ENCODE results near the gene SHTN1.

SHTN1 gene

DNA sequence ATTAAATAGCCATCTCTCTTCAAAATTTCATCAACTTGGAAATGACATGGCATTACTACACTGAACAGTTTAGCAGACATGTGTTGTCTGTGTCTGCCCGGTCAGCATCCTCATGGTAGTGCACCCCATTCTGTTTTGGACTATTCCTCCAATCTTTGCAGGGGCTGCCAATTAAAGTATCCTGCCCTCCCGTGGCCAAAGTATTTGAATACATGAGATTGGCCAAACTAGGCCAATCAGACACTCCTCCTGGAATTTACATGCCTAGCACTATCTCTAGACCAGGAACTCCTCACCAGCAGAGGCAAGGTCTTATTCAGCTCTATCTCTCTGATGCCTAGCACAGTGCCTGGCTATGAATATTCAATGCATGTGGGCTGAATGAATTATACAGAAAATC is 4.4 kb downstream of the SHTN1 start:
- Histone ChIP-seq H3K4me3 (ENCODE audit: low read depth in 1 of 2, low read length in 2 of 2) (no peak overlapping the region), H3K36me3 (ENCODE audit: control insufficient read depth in 1 of 2, insufficient read depth in 2 of 2, low read length in 2 of 2) (no peaks in the 10 kb centered on the region), H3K9me3 (ENCODE audit: control insufficient read depth in 1 of 2, low read length in 2 of 2) (no peaks in the 10 kb centered on the region), H3K27me3 (ENCODE audit: low read depth, low read length) (no peaks in the 10 kb centered on the region), H3K4me1 (ENCODE audit: control insufficient read depth in 1 of 2, insufficient read depth in 2 of 2, low read length in 2 of 2) (peaks cover 0 to 4% of the 10 kb centered on the region in 2 donors), H3K27ac (ENCODE audit: low read length) (no peak overlapping the region)

- no peak overlapping the region for H3K27ac ChIP-seq (ENCODE audit: low read length)
- no peaks in the 10 kb centered on the region for H3K27me3 ChIP-seq (ENCODE audit: low read depth, low read length)
- H3K36me3 ChIP-seq (ENCODE audit: control insufficient read depth in 1 of 2, insufficient read depth in 2 of 2, low read length in 2 of 2) = no peaks in the 10 kb centered on the region
- no peaks in the 10 kb centered on the region for H3K9me3 ChIP-seq (ENCODE audit: control insufficient read depth in 1 of 2, low read length in 2 of 2)
- H3K4me1 ChIP-seq (ENCODE audit: control insufficient read depth in 1 of 2, insufficient read depth in 2 of 2, low read length in 2 of 2) = no peaks in the 10 kb centered on the region
- no peak overlapping the region for H3K4me3 ChIP-seq (ENCODE audit: low read depth in 1 of 2, low read length in 2 of 2)
Observed at GRCh38 chr10:116998172-116998571, 6.8 kb downstream of the SHTN1 start.

DNA sequence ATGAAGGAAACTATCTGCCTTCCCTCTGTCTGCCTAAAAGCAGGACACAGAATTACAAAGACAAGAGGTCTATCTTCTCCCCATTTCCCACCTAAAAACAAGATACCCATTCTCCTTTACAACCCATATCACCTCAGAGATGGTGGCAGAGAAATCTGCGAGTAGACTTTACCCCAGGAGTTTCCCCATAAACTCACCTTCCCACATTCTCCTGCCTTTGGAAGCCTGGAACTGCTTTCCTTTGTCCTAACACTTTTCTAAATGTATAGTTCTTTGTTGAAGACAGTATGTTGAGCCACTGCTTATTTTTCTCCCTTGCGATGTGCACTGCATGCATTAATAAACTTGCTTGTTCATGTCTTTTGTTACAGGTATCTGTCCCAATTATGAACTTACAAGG is 8.0 kb downstream of the SHTN1 start:
- Histone ChIP-seq H3K27ac (ENCODE audit: low read length) (no peak overlapping the region), H3K9me3 (ENCODE audit: control insufficient read depth in 1 of 2, low read length in 2 of 2) (no peaks in the 10 kb centered on the region), H3K36me3 (ENCODE audit: control insufficient read depth in 1 of 2, insufficient read depth in 2 of 2, low read length in 2 of 2) (no peaks in the 10 kb centered on the region), H3K4me3 (ENCODE audit: low read depth in 1 of 2, low read length in 2 of 2) (no peak overlapping the region), H3K4me1 (ENCODE audit: control insufficient read depth in 1 of 2, insufficient read depth in 2 of 2, low read length in 2 of 2) (no peaks in the 10 kb centered on the region), H3K27me3 (ENCODE audit: low read depth, low read length) (no peaks in the 10 kb centered on the region)

DNA sequence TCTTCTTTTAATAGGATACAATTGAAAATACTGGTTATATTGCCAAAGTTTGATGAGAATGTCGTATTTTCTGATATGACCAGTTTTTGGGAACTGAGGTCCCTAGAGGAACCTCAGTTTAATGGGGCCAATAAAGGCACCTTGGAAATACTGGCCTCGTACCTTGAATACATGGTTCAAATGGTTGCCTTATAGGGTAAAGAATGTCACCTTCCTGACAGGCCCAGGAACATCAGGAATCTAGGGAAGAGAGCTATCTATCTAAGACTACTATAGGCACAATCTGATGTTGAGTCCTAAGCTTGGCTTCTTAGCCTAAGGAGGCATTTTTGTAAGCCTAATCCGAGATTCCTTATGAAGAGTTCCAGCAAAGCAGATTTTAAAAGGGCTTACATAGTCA is 9.3 kb downstream of the SHTN1 start:
- H3K27me3 ChIP-seq (ENCODE audit: low read depth, low read length) = no peaks in the 10 kb centered on the region
- H3K9me3 ChIP-seq (ENCODE audit: control insufficient read depth in 1 of 2, low read length in 2 of 2) = no peaks in the 10 kb centered on the region
- H3K4me3 ChIP-seq (ENCODE audit: low read depth in 1 of 2, low read length in 2 of 2) = no peak overlapping the region
- H3K27ac ChIP-seq (ENCODE audit: low read length) = no peak overlapping the region
- H3K36me3 ChIP-seq (ENCODE audit: control insufficient read depth in 1 of 2, insufficient read depth in 2 of 2, low read length in 2 of 2) = no peaks in the 10 kb centered on the region
- no peaks in the 10 kb centered on the region for H3K4me1 ChIP-seq (ENCODE audit: control insufficient read depth in 1 of 2, insufficient read depth in 2 of 2, low read length in 2 of 2)

DNA sequence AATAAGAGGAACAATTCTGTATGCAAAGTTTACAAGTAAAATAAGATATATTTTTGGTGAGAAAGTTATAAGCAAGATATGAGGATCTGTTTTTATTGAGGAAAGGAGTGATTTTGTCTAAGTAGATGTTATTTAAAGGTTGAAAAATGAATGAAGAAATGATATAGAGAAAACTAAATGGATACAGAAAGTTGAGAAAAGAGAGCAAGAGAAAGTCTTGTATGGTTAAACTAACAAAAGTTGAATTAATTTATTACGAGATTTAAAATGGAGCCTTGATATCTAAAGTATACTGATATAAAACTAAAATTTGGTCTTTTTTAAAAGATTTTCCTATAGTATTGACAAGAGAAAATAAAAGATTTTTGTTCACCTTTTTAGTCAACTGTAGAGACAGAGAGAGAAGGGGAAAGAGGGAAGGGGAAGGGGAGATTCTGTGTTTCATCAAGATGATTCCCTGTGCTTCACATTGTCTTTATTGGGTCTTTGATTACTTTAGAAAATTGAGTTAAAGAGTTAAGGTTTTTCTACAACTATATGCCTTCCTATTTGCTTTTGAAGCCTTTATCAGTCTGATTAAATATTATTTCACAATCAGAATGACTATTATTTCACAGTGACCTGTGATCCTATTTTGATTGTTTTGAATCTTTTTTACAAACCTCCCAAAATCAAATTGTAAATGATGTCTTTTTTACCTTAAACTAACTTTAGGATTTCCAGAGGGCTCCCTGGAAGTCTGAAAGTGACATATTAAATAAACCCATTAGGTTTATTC is 10.7 kb downstream of the SHTN1 start:
- Histone ChIP-seq H3K4me3 (ENCODE audit: low read depth in 1 of 2, low read length in 2 of 2) (no peak overlapping the region), H3K27me3 (ENCODE audit: low read depth, low read length) (no peaks in the 10 kb centered on the region), H3K4me1 (ENCODE audit: control insufficient read depth in 1 of 2, insufficient read depth in 2 of 2, low read length in 2 of 2) (no peaks in the 10 kb centered on the region), H3K27ac (ENCODE audit: low read length) (no peak overlapping the region), H3K9me3 (ENCODE audit: control insufficient read depth in 1 of 2, low read length in 2 of 2) (no peaks in the 10 kb centered on the region), H3K36me3 (ENCODE audit: control insufficient read depth in 1 of 2, insufficient read depth in 2 of 2, low read length in 2 of 2) (no peaks in the 10 kb centered on the region)

- H3K4me1 ChIP-seq (ENCODE audit: control insufficient read depth in 1 of 2, insufficient read depth in 2 of 2, low read length in 2 of 2) = no peaks in the 10 kb centered on the region
- no peak overlapping the region for H3K4me3 ChIP-seq (ENCODE audit: low read depth in 1 of 2, low read length in 2 of 2)
- H3K27me3 ChIP-seq (ENCODE audit: low read depth, low read length) = no peaks in the 10 kb centered on the region
- no peaks in the 10 kb centered on the region for H3K9me3 ChIP-seq (ENCODE audit: control insufficient read depth in 1 of 2, low read length in 2 of 2)
- no peaks in the 10 kb centered on the region for H3K36me3 ChIP-seq (ENCODE audit: control insufficient read depth in 1 of 2, insufficient read depth in 2 of 2, low read length in 2 of 2)
- no peak overlapping the region for H3K27ac ChIP-seq (ENCODE audit: low read length)
Observed at GRCh38 chr10:116993610-116994009, 11.4 kb downstream of the SHTN1 start.

DNA sequence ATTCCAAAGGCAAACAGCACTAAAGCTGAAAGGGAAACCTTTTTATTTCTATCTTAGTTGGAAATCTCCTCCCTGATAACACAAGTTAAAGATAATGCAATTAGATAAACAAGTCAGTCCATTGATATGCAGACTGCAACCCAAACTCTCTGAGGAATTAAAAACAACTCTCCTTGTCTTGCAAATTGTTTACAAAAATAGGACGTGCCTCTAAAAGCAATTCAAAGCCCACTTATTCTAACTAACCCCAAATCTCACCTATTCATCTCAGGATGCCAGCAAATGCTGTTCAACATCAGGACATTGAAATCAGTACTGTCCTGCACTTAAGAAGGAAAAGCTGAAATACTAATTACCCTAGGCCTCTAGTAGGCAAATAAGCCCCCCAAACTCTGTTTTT is 12.8 kb downstream of the SHTN1 start:
- Histone ChIP-seq H3K9me3 (ENCODE audit: control insufficient read depth in 1 of 2, low read length in 2 of 2) (no peaks in the 10 kb centered on the region), H3K27me3 (ENCODE audit: low read depth, low read length) (no peaks in the 10 kb centered on the region), H3K4me1 (ENCODE audit: control insufficient read depth in 1 of 2, insufficient read depth in 2 of 2, low read length in 2 of 2) (no peaks in the 10 kb centered on the region), H3K27ac (ENCODE audit: low read length) (no peak overlapping the region), H3K36me3 (ENCODE audit: control insufficient read depth in 1 of 2, insufficient read depth in 2 of 2, low read length in 2 of 2) (no peaks in the 10 kb centered on the region), H3K4me3 (ENCODE audit: low read depth in 1 of 2, low read length in 2 of 2) (no peak overlapping the region)

DNA sequence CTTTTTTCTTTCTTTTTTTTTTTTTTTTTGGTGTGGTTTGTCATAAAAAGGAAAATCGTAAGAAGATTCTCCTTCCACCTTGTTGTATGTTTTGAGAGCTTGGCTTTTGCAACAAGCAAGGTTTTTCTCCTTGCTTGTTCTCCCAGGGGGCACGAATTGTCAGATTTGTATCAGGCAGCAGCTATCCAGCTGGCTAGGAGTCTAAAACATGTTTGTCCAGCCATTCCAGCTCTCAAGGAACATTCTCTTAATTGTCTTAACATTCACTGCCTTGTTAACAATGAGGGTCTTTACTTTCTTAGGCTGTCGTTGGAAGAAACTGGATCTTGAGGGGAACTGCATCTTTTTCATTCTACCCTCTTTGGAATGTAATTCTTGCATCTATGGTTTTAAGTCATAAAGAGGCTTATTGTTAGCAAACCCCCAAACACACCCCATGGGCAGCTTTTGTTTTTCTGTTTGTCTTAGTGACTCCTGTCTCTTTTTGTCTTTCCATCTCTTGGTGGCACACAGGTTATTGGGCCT is 14.6 kb downstream of the SHTN1 start:
- H3K27ac ChIP-seq (ENCODE audit: low read length) = no peak overlapping the region

GRCh38 chr10:116989439-116989838 is 15.5 kb downstream of the SHTN1 start:
- no peak overlapping the region for H3K27ac ChIP-seq (ENCODE audit: low read length)
- no peak overlapping the region for H3K4me3 ChIP-seq (ENCODE audit: low read depth in 1 of 2, low read length in 2 of 2)
- H3K4me1 ChIP-seq (ENCODE audit: control insufficient read depth in 1 of 2, insufficient read depth in 2 of 2, low read length in 2 of 2) = no peaks in the 10 kb centered on the region

More for the DNA sequence above, 14.6 kb downstream of the SHTN1 start:
- Histone ChIP-seq H3K4me3 (ENCODE audit: low read depth in 1 of 2, low read length in 2 of 2) (no peak overlapping the region), H3K9me3 (ENCODE audit: control insufficient read depth in 1 of 2, low read length in 2 of 2) (no peaks in the 10 kb centered on the region), H3K4me1 (ENCODE audit: control insufficient read depth in 1 of 2, insufficient read depth in 2 of 2, low read length in 2 of 2) (no peaks in the 10 kb centered on the region), H3K36me3 (ENCODE audit: control insufficient read depth in 1 of 2, insufficient read depth in 2 of 2, low read length in 2 of 2) (no peaks in the 10 kb centered on the region), H3K27me3 (ENCODE audit: low read depth, low read length) (no peaks in the 10 kb centered on the region)

DNA sequence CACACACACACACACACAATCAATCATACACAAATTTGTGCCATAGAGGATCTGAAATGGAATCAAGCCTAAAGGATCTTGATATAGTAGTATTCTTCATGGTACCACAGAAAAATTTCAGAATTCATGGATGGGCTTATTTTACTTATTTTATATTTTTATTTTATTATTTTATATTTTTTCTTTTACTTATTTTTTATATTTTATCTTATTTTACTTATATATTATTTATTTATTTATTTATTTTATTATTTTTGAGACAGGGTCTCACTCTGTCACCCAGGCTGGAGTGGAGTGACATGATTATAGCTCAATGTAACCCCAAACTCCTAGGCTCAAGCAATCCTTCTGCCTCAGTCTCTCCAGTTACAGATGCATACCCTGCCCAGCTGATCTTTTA is 16.7 kb downstream of the SHTN1 start:
- Histone ChIP-seq H3K27me3 (ENCODE audit: low read depth, low read length) (no peaks in the 10 kb centered on the region), H3K4me1 (ENCODE audit: control insufficient read depth in 1 of 2, insufficient read depth in 2 of 2, low read length in 2 of 2) (no peaks in the 10 kb centered on the region), H3K36me3 (ENCODE audit: control insufficient read depth in 1 of 2, insufficient read depth in 2 of 2, low read length in 2 of 2) (no peaks in the 10 kb centered on the region), H3K4me3 (ENCODE audit: low read depth in 1 of 2, low read length in 2 of 2) (no peak overlapping the region), H3K9me3 (ENCODE audit: control insufficient read depth in 1 of 2, low read length in 2 of 2) (no peaks in the 10 kb centered on the region), H3K27ac (ENCODE audit: low read length) (no peak overlapping the region)

More at GRCh38 chr10:116989439-116989838, 15.5 kb downstream of the SHTN1 start:
- no peaks in the 10 kb centered on the region for H3K9me3 ChIP-seq (ENCODE audit: control insufficient read depth in 1 of 2, low read length in 2 of 2)
- H3K27me3 ChIP-seq (ENCODE audit: low read depth, low read length) = no peaks in the 10 kb centered on the region
- H3K36me3 ChIP-seq (ENCODE audit: control insufficient read depth in 1 of 2, insufficient read depth in 2 of 2, low read length in 2 of 2) = no peaks in the 10 kb centered on the region

GRCh38 chr10:116985611-116986010 is 19.4 kb downstream of the SHTN1 start:
- H3K4me3 ChIP-seq (ENCODE audit: low read depth in 1 of 2, low read length in 2 of 2) = no peak overlapping the region
- no peaks in the 10 kb centered on the region for H3K36me3 ChIP-seq (ENCODE audit: control insufficient read depth in 1 of 2, insufficient read depth in 2 of 2, low read length in 2 of 2)
- no peak overlapping the region for H3K27ac ChIP-seq (ENCODE audit: low read length)
- H3K4me1 ChIP-seq (ENCODE audit: control insufficient read depth in 1 of 2, insufficient read depth in 2 of 2, low read length in 2 of 2) = no peaks in the 10 kb centered on the region
- H3K27me3 ChIP-seq (ENCODE audit: low read depth, low read length) = no peaks in the 10 kb centered on the region
- H3K9me3 ChIP-seq (ENCODE audit: control insufficient read depth in 1 of 2, low read length in 2 of 2) = no peaks in the 10 kb centered on the region
